Heart right ventricle (tissue), 16 donors: ENCODE data around the gene MYO1D. TPM values are rescaled to one million over a fixed set of nuclear protein-coding genes. Genes with fewer than 3 reads are reported as not detected.

Source experiments
- ATAC-seq, 8 donors: fragments of 200-7000 bp; cut with Tn5 transposase; one replicate each; pipeline ENCODE4 v1.9.1; 2020; ENCODE audit warnings: mild to moderate bottlenecking in 8 of 8, moderate library complexity in 8 of 8, moderate number of reproducible peaks in 1 of 8
- DNase-seq, 2 donors: peaks; one replicate each; pipeline ENCODE4 v3.0.0-alpha.2; 2020
- H3K27ac ChIP-seq, 10 donors: fragments of 200-600 bp; sonication (generic) in 2 of 10; one replicate each; pipeline versions ENCODE4 v1.5.0 to v1.8.0; 2020 to 2022; ENCODE audit warnings: mild to moderate bottlenecking in 3 of 10
- H3K27me3 ChIP-seq, 7 donors: fragments of 200-600 bp; one replicate each; pipeline ENCODE4 v1.8.0; 2021 to 2022; ENCODE audit warnings: mild to moderate bottlenecking in 2 of 7
- H3K36me3 ChIP-seq, 9 donors: fragments of 200-600 bp; sonication (generic) in 1 of 9; one replicate each; pipeline versions ENCODE4 v1.5.0 to v1.8.0; 2020 to 2022; ENCODE audit warnings: mild to moderate bottlenecking in 2 of 9
- H3K4me1 ChIP-seq, 9 donors: fragments of 200-600 bp; sonication (generic) in 1 of 9; one replicate each; pipeline versions ENCODE4 v1.5.0 to v1.8.0; 2020 to 2022; ENCODE audit warnings: mild to moderate bottlenecking in 4 of 9
- H3K4me3 ChIP-seq, 10 donors: fragments of 200-600 bp; sonication (generic) in 2 of 10; one replicate each; pipeline versions ENCODE4 v1.5.0 to v1.8.0; 2020 to 2022; ENCODE audit warnings: mild to moderate bottlenecking in 7 of 10, moderate library complexity in 2 of 10
- H3K9me3 ChIP-seq, 11 donors: fragments of 200-600 bp in 10 of 11; sonication (generic) in 2 of 11; one replicate each; pipeline versions ENCODE4 v1.5.0 to v1.8.0; 2013 to 2022; ENCODE audit warnings: mild to moderate bottlenecking in 2 of 11, control low read depth in 1 of 11, moderate library complexity in 1 of 11
- CTCF ChIP-seq, 9 donors: fragments of 200-600 bp; sonication (generic) in 2 of 9; IDR thresholded peaks; one replicate each; pipeline versions ENCODE4 v1.5.0 to v1.8.0; 2021 to 2022; ENCODE audit warnings: antibody characterized with exemption in 9 of 9, mild to moderate bottlenecking in 5 of 9, moderate library complexity in 1 of 9
- WGBS, 2 donors: extraction: QIAGEN DNeasy Blood & Tissue Kit; methylation state at CpG; one replicate each; pipeline ENCODE4 v1.1.7; 2013; ENCODE audit warnings: inconsistent platforms in 1 of 2; 5-methylcytosine and 5-hydroxymethylcytosine counted together
- intact Hi-C, 10 donors: fragments of 100-400 bp; cut with DNase I; formaldehyde crosslinking; loops; one replicate each; pipeline versions ENCODE4 v1.11.1 to v1.14.2; 2022
- polyA plus RNA-seq, 2 donors: library from polyadenylated mRNA; stranded (reverse); fragments of 200-250 nt; gene quantifications; one replicate each; pipeline ENCODE4 v1.2.3, GENCODE V29; 2013
- total RNA-seq, 10 donors: library from RNA; stranded (reverse); fragmentation: NEBNext Ultra II Directional in 3 of 10; extraction: Animal tissue kit (Norgen Biotek cat#: 25700) in 3 of 10; gene quantifications; one replicate each; pipeline versions ENCODE4 v1.2.1 to v1.2.4, GENCODE V29; 2021 to 2023
- donor health status: Arrhythmogenic right ventricular cardiomyopathy.
- donor health status: ischemic (EF 13 %, LVEDD 7.1; RV severe dilation, severe dysfunction).
- donor health status: healthy with polysubstance abuse.
- donor health status: DM: no; HTN: yes; CAD: no.
- donor health status: DM: no; HTN: no; CAD: no.
- donor health status: ischemic (EF 25% LVEDD 6.9; RV normal size, moderate dysfunction).
- donor health status: ischemic (EF 25% LVEDD 5.7; RV mildly dilated, moderate dysfunction).
- donor health status: healthy.
- donor health status: DM: yes; HTN: yes; CAD: no.
- donor health status: Ischemic cardiomyopathy.
- donor health status: ischemic (EF 35%, LVEDD 5.7; RV mildly dilated, moderate dysfunction).
- donor health status: nonischemic (EF 11% LVEDD 7.7; RV severe dilation, severe dysfunction).
- donor health status: DM: yes; HTN: yes; CAD: no.
- donor health status: PGD.
- donor health status: ischemic (EF 29% LVEDD 5.4; RV normal size, mild dysfunction).
- donor health status: nonischemic (EF 23%, LVEDD 6.1; RV moderate dilation, normal function).

Gene MYO1D
- total and polyA plus RNA-seq, 12 donors = 1.9 to 16.4 (median 6.7) TPM

GRCh38 chr17:32697728-32698625 lies 178.9 kb downstream of the MYO1D start:
- no peak for ATAC-seq
- TF ChIP-seq CTCF (IDR thresholded peaks at IDR 0.05) = no peak
- no peak overlapping the region for H3K27ac ChIP-seq
- no peaks in the 10 kb centered on the region for H3K36me3 ChIP-seq
- no peak overlapping the region for H3K4me3 ChIP-seq
- WGBS, 2 donors = 87 to 96% methylated on average over 1 of the region's 1 CpG
- H3K27me3 ChIP-seq = no peaks in the 10 kb centered on the region
- no peaks in the 10 kb centered on the region for H3K9me3 ChIP-seq
- intact Hi-C loops = no loop called here
- no peaks in the 10 kb centered on the region for H3K4me1 ChIP-seq
- no peak for DNase-seq

GRCh38 chr17:32696426-32696825 lies 180.5 kb downstream of the MYO1D start:
- DNase-seq = no peak
- ATAC-seq = no peak
- Histone ChIP-seq H3K9me3 (no peaks in the 10 kb centered on the region), H3K4me3 (no peak overlapping the region), H3K27ac (no peak overlapping the region), H3K27me3 (no peaks in the 10 kb centered on the region), H3K36me3 (no peaks in the 10 kb centered on the region), H3K4me1 (no peaks in the 10 kb centered on the region)
- no peak for TF ChIP-seq CTCF (IDR thresholded peaks at IDR 0.05)
- intact Hi-C loops = no loop called here
- WGBS, 2 donors = 90 to 92% methylated on average over 1 of the region's 1 CpG

GRCh38 chr17:32695864-32696263 lies 181.1 kb downstream of the MYO1D start:
- Histone ChIP-seq H3K36me3 (no peaks in the 10 kb centered on the region), H3K4me1 (no peaks in the 10 kb centered on the region), H3K27ac (no peak overlapping the region), H3K9me3 (no peaks in the 10 kb centered on the region), H3K27me3 (no peaks in the 10 kb centered on the region), H3K4me3 (no peak overlapping the region)
- ATAC-seq = no peak
- DNase-seq = no peak
- intact Hi-C loops = no loop called here
- no peak for TF ChIP-seq CTCF (IDR thresholded peaks at IDR 0.05)

- TF ChIP-seq CTCF (IDR thresholded peaks at IDR 0.05) = no peak
- no peaks in the 10 kb centered on the region for H3K36me3 ChIP-seq
- DNase-seq (no peak), ATAC-seq (no peak)
- H3K27ac ChIP-seq = no peak overlapping the region
- no peaks in the 10 kb centered on the region for H3K9me3 ChIP-seq
- intact Hi-C loops = no loop called here
- H3K4me1 ChIP-seq = no peaks in the 10 kb centered on the region
- H3K4me3 ChIP-seq = no peak overlapping the region
- WGBS, 2 donors = 89 to 93% methylated on average over 5 of the region's 5 CpGs
- no peaks in the 10 kb centered on the region for H3K27me3 ChIP-seq
Measured at GRCh38 chr17:32693194-32693897, 183.6 kb downstream of the MYO1D start.
